NCI-H2171 treated with DMSO at 0.1 percent for 48 hours (cell line): ENCODE results near the gene DLGAP3.

Source experiments
- DNase-seq: peaks from one replicate; lab custom pipeline; 2025; lab: John Stamatoyannopoulos, UW

Gene DLGAP3

DNA sequence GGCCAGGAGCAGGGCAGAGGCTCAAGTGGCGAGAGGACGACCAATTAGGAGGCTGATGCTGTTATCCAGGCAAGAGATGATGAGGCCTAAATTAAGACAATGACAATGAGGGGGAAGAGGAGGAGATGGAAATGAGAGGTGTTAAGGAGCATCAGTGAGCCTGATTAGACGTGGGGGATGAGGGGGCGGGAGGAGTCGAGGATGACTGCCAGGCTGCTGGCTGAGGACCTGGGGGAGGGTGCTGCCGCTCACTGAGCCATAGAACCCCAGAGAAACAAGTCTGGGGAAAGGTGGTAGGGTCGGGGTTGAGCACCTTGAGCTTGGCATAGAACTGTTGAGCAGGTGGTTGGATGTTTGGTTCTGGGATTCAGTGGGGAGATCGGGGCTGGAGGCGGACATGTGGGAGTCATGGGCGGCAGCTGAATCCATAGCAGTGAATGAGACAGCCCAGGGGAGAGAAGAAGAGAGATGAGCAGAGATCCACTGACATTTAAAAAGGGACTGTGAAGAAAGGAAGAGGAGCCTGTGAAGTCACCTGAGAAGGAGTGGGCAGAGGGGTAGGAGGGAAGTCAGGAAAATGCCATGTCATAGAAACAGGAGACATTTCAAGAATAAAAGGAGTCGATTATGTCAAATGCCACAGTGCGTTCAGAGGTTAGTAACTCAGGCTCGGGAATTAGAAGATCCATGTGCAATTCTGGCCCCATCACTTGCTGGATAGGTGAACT lies 28.5 kb downstream of the DLGAP3 start:
- no peak for DNase-seq

DNA sequence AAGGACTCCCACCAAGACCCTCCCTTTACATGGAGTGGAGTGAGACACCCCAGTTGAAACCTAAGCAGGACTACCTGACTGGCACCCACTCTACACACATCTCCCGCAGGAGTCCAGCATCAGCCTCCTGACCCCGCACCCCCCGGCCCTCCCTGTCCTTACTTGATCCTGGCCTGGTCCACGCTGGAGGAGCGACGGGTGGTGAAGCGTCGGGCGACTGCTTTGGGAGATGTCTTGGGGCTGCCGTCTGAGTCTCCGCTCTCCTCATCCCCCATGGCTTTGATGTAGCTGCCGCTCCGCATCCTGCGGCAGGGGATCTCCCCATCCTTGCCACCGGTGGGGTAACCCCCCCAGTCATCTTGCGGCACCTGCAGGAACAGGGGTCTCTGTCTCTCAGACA lies 29.5 kb downstream of the DLGAP3 start:
- DNase-seq: no peak

DNA sequence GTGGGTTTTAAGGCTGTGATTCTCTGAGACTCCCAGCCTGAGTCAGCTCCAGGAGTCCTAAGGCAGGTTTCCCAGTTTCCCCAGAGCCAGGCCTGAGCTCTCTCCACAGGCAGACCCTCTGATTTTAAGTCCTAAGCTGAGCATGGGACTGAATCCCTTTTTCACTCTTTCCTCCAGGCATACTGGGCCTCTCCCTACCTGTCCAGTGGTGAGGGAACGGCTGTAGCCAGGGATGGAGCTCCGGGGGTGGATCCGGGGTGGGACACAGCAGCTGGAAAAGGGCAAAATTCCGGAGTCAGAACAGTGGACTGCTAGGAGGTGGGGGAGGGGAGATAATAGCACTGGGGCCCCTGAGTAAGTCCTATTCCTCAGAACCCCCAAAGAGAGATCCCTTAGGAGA lies 30.0 kb downstream of the DLGAP3 start:
- no peak for DNase-seq

DNA sequence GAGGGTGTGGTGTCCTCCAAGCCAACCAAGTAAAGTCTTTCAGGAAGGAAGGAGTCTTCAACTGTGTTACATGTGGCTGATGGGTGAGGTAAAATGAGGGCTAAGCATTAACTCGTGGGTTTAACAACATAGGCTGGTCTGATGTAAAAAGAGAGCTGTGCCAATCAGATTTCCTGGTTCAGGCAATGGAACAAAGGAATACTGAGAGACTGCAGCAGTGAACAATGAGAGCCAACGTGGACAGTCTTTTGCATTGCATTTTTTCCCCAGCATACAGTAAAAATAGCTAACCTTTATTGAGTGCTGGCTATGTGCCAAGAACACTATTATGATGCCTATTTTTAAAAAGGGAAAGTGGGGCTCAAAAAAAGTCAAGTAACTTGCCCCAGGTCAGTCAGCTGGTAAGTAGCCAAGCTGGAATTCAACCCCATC lies 31.1 kb downstream of the DLGAP3 start:
- no peak for DNase-seq

DNA sequence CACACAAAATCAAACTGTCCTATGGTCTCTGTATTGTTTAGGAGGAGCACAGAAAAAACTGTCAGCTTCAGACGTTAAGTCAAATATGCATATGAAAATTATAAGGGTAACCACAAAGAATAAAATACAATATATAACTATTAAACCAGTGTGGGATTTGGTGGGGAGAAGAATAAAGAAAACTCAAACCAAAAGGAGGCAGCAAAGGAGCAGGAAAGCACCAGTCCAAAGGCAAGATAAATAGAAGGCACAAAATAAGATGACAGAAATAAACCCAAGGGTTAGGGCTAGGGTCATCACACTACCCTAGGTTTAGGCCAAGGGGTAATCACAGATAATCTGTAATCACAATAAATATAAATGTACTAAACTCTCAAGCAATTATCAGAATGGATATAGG lies 32.8 kb downstream of the DLGAP3 start:
- no peak for DNase-seq

DNA sequence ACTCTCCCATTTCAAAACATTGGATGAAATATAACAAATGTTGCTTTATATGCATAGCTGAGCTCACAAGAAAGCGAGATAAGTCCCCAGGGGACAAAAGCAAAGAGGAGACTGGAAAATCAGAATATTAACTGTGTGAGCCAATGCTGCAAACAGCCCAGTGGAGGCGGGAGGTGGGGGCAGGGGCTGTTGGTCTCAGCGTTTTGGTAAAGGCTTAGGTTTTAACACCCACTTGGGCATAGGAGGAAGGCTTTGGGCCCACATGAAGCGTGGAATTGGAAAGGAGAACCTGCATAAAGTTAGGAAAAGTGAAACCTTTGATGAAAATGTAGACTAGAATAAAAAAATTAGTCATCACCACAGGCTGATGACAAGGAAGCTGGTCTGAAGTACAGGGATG lies 39.7 kb downstream of the DLGAP3 start:
- DNase-seq: no peak

DNA sequence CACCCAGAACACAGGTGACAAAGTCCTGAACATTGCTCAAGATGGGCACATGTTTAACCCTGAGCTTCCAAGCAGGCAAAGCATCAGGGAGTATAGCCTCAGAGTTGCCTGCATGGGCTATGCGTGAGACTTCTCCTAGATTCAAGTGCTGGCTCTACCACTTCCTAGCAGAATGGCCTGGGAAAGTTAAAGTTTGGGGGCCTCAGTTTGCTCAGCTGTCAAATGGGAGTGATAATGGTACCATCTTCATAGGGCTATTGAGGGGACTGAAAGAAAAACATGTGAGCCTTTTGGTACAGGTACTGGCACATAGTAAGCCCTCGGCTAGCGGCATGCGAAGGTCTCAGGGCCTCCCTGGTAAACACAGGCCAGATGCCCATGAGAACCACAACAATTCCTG lies 41.9 kb downstream of the DLGAP3 start:
- no peak for DNase-seq

DNA sequence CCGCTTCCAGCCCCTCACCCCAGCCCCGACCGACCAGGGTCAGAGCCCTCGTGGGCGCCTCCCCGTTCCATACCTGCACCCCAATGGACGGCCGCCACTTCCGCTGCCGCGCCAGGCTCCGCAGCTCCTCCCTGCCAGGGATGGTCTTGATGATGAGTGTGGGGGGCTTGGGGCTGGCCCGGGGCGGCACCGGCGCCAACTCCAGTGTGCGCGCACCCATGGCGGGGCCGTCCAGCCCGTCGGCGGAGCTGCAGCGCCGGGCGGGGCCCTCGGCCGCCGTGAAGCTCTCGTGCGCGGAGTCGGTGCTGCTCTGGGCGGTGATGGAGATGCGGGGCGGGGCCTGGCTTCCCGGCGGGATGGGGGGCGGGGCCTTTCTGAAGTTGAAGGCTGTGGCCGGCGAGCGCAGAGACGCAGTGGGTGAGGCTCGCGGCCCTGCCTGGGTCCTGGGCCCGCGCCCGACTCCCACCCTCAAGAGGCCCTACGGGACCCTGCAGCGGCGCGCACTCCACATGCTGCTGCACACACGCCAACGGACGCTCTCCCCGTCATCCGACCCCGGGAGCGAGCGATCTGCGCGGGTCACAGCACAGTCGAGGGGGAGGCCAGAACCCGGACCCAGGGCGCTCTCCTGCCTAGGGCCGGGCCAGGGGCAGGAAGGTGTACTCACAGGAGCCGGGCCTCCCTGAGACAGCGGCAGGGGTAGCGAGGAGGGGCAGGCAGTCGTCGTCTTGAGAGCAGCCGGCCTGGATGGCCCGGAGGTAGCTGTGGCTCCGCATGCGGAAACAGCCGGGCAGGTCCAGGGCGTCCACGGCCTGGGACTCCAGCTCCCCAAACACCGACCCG lies 43.8 kb downstream of the DLGAP3 start:
- DNase-seq: peak; percentile 52

DNA sequence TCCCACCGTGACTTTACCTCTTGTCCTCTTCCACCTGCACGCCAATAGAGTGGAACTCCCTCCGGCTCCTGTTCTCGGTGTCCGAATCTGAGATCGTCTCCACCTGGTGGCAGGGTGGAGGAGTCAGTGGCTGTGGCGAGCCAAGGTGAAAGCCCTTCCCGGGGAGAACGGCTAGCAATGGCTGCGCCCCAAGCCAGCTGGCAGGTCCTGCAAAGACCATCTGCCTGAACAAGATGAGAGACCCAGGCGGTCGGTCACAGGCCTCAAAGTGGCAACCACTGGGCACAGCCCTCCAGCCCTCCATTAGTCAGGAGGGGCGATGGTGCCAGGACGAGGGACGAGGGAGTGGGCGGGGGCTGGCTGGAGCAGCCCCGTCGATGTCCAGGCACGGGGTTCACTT lies 44.5 kb downstream of the DLGAP3 start:
- DNase-seq: no peak

DNA sequence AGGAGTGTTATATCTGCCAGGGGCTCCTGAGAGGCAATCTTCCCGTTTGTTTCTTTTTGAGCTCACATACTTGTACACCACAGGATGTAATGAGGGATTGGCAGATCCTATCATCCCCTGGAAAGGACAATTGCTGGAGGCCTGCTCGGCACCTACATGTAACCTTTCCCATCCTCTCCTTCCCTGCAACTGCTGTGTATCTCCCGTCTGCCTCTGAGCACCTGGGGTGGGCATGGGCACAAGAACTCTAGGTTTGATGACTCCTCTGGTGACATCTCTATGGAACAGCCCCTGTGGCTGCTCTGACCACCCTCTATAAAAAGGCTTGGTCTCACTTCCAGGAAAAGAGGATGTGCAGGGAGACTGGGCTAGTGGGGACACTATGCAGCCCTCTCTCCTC lies 44.9 kb downstream of the DLGAP3 start:
- DNase-seq: no peak

DNA sequence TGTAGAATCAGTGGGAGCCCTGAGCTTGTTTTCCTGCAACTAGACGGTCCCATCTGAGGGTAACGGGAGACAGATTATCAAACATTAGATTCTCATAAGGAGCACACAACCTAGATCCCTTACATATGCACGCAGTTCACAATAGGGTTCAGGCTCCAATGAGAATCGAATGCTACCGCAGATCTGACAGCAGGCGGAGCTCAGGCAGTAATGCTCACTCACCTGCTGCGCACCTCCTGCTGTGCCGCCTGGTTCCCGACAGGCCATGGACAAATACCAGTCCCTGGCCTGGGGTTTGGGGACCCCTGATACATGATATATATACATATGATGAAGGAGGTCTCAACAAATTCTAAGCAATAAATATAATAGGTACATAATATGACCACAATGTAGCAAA lies 50.2 kb downstream of the DLGAP3 start:
- no peak for DNase-seq

DNA sequence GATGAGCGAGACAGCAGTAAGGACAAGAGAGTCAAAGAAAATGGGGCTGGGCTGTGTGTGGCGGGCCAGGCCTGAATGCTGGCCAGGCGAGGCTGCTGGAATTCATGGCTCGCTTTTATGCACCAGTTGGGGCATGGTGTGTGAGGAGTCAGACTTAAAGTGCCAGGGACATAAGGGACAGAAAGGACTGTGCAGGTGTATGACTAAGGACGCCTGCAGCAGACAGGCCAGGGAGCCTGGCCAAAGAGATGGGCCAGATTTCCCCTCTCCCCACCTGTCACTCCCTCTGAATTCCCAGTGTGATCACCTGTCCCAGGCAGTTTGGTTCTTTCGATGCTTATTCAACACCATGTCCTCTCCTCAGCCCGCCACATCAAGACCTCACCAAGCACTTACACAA lies 53.0 kb downstream of the DLGAP3 start:
- DNase-seq: no peak

DNA sequence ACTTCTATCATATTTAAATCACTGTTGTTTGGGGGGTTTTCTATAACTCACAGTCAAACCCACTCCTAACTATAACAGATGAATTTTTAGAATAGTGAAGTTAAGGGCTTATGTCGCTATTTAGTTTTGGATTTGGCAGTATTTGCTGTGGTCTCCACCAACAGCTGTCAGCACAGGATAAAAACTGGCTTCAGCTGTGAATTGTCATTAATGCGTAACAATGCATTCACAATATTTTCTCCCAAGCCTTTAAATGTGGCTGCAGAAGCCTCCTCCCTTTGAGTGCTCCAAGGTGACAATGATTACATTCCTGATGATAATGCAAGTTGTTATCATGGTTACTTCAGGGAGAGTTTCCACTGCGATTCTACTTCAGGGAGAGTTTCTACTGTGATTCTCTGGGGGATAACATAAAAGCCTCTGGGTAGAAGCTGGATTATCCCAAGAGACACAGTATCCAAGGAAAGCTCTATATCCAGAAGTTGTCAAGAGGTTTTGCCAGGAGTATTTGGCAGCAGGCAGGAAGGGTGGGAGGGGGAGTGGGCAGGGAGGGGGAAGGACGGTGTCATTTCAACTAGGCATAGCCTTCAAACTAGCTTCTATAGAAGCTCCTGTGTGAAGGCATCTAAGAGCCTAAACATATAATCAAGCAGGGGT lies 55.0 kb downstream of the DLGAP3 start:
- DNase-seq: peak; percentile 47

DNA sequence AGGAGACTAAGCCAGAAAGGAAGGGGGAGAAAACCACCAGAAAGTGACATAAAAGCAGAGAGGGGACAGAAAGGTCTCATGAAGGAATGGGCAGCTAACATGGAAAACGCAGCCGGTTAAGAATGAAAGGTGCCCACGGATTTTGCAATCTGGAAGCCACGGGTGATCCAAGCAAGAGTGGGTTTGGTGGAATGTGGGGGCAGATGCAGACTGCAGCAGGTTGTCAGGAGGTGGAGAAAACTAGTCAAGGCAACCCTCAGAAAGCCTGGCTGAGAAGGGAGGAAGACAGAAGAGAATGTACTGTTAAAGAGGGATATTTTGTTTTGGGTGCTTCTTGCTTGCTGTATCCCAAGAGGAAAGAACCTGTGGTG lies 57.3 kb downstream of the DLGAP3 start:
- no peak for DNase-seq

DNA sequence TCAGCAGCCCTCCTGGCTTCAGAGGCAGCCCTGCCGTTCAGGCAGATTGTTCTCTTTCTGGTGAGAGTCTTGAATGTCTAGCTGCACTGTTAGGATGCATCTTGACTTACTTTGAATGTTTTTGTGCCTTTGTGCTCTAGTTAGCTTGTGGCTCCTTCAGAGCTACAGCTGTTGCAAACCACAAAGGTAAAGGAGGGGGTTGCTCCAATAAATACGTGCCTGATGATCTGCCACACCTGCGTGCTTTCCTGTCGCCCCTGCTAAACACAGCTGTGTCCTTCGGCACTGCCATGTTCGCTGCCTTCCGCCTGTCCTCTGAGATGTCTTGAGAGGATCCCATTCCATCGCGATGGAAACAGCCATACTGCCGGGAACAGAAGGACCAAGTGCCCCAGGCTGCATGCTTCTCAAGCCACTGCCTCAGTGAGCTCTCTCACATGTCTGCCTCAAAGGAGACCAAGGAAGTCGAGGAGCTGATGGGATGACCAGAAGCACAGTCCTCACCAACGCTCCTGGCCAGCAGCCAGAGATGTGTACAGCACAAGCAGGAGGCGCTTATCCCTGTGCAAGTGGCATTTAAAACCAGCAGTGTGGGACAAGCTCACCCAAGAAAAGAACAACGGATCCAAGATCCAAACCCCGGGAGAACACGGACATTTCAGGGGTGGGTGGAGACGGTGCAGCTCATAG lies 57.9 kb downstream of the DLGAP3 start:
- no peak for DNase-seq

DNA sequence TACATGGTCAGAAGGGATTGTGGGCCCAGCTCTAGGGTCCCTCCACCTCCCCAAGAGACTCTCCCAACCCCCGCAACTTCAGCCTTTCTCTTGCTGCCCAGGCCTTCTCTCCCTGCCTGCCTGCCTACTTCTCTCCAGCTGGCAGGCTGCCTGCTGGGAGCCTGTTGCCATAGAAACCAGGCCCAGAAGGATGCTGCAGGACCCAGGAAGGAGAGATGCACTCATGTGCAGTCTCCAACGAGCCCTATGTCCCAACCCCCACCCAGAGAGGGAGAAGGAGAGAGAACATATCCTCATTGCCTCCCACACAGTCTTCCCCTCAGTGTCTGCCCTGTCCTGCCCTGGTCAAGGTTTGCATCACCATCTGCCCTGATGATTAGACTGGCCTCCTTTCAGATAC lies 59.1 kb downstream of the DLGAP3 start:
- DNase-seq: no peak

DNA sequence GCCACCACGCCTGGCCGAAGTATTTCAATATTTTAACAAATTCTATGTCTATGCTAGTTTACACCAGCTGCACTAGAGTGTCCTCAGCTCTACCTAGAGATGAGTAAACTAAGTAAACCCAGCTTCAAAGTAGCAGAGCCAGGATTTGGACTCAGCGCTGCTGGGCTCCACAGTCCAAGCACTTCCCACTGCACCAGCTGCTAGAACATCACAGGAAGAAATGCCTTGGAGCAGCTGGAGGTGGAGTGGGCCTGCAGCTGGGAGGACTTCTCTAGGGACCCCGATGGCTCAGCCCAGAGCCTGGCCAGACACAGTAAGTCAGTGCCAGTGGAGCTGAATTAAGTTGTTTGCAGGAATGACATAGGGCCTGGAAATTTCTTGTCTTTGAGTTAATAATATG lies 59.7 kb downstream of the DLGAP3 start:
- DNase-seq: no peak

DNA sequence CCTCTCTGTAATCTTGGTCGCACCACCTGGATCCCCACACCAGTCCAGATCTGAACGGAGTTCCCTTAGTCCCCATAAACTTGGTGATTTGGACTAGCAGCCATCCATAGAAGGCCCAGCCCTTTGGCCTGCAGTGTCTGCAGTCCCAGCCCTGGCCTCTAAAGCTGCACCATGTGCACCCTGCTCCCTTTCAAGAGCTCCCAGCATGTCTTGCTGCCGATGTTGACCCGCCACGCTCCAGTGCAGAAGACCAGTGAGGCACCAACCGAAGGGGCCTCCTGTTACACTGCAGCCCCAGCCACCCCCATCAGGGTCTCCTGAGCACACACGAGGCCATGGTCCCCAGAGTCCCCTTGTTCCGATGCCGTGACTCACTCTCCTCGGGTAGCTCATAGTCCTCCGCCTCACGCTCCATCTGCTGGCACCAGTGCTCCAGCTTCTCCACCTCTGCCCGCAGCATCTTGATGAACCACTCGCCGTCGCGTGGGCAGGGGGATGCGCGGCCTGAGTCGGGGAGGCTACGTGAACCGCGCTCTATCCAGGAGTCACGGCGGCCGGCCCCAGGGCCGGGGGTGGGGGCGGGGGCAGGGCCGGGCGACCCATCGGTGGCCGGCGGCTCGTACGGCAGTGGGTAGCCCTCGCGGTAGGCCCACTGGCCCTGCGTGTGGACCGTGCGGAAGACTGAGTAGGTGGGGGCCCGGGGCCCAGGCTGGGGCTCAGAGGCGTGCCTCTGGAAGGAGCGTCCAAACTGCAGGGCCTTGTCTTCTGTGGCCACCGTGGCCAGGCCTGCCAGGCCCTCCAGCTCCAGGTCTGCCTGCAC lies 61.0 kb downstream of the DLGAP3 start:
- no peak for DNase-seq

DNA sequence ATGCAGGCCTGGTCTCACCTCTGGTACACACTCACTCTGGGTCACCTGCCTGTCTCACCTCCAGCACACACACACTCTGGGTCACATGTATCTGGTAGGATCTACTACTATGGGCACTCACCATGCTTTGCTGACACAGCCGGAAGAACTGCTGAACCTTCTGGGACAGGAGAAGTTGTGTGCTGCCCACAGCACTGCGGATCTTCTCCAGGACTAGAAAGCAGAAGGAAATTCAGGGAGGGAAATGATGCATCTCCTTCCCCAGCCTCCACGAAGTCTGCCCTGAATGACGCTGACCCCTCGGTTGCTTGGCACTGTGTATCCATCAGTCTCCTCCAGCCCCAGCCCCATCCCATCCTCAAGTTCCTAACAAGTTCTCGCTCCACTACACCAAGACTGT lies 62.0 kb downstream of the DLGAP3 start:
- DNase-seq: no peak

DNA sequence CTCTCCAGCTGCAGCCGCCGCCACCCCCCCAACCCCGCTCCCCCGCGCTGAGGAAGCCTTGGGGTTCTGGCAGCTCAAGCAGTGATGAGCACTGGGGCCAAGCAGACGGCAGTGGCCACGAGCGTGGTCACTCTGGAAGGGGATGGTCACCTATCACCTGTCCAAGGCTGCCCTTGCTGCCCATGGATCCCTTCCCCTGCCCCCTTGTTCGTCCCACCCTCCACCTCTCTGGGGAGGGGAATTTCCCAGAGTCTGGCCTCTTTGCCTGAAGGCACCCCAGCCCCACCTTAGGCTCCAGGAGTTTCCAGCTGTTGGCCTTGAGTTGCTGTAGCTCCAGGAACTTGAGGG lies 62.7 kb downstream of the DLGAP3 start:
- no peak for DNase-seq

DNA sequence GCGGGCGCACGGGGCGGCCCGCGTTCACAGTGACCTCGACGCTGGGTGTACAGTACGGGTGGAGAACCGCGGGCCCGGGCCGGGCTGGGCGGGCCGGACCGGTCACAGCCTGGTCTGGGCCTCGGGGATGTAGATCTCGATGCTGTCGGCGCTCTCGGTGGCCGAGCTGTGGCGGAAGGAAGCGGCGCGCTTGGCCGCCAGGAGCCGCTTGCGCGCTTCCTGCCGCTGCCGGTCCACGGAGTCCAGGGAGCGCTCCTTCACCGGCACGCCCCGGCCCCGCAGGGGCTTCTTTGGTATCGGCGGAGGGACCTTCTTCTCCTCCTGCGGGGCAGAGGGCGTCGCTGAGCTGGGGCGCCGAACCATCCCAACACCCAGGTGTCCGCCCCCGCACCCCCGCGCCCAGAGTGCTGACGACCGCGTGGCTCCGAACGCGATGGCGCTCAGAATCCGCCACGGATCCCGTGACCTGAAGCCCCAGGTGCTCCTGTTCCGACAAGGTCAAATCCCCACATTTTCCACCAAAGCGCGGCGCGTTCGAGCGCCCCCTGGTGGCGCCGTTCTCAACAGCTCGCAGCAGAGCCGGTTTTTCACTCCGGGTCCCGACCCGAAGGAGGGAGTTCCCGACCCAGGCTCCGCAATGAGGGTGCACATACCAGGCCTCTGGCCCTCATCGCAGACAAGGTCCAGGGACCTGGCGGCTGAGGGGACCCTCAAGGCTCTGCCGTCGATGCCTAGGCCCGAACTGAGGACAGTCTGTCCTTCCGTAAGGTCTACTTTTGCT lies 63.3 kb downstream of the DLGAP3 start:
- DNase-seq: no peak
